ENCODE data around the gene GNG8.
"Not testable (repeated sequence)": the region's sequence is repeated elsewhere in the genome, so short reads cannot be mapped to it uniquely, and the experiment has no call there.

The GNG8 gene

GRCh38 chr19:46631481-46631880 lies 4.5 kb downstream of the GNG8 start:
- H3K27ac Mint-ChIP-seq, result no peak overlapping the region
- H3K36me3 Mint-ChIP-seq (ENCODE audit: low read depth), result no peaks in the 10 kb centered on the region
- peaks cover 20% of the 10 kb centered on the region for H3K4me1 Mint-ChIP-seq (ENCODE audit: low read depth)
- H3K27me3 Mint-ChIP-seq (ENCODE audit: low read depth), result no peaks in the 10 kb centered on the region
- H3K4me3 Mint-ChIP-seq, result no peak overlapping the region
- H3K9me3 Mint-ChIP-seq, result no peaks in the 10 kb centered on the region

GRCh38 chr19:46630586-46631205 lies 5.3 kb downstream of the GNG8 start:
- no peaks in the 10 kb centered on the region for H3K27me3 Mint-ChIP-seq (ENCODE audit: low read depth)
- H3K4me3 Mint-ChIP-seq, result no peak overlapping the region
- no peak overlapping the region for H3K27ac Mint-ChIP-seq
- no peaks in the 10 kb centered on the region for H3K9me3 Mint-ChIP-seq
- no peaks in the 10 kb centered on the region for H3K36me3 Mint-ChIP-seq (ENCODE audit: low read depth)
- peaks cover 20% of the 10 kb centered on the region for H3K4me1 Mint-ChIP-seq (ENCODE audit: low read depth)

GRCh38 chr19:46629546-46630025 lies 6.4 kb downstream of the GNG8 start:
- no peak overlapping the region for H3K27ac Mint-ChIP-seq

GRCh38 chr19:46628970-46629369 lies 7.0 kb downstream of the GNG8 start:
- H3K27ac Mint-ChIP-seq; H3K9me3 Mint-ChIP-seq; H3K36me3 Mint-ChIP-seq (ENCODE audit: low read depth); H3K4me3 Mint-ChIP-seq; H3K27me3 Mint-ChIP-seq (ENCODE audit: low read depth): not testable (repeated sequence)
- H3K4me1 Mint-ChIP-seq (ENCODE audit: low read depth), result peaks cover 27% of the 10 kb centered on the region

More at GRCh38 chr19:46629546-46630025, 6.4 kb downstream of the GNG8 start:
- Mint-ChIP-seq H3K36me3 (ENCODE audit: low read depth) (peaks cover 3% of the 10 kb centered on the region), H3K4me3 (no peak overlapping the region), H3K9me3 (no peaks in the 10 kb centered on the region), H3K4me1 (ENCODE audit: low read depth) (peaks cover 26% of the 10 kb centered on the region), H3K27me3 (ENCODE audit: low read depth) (no peaks in the 10 kb centered on the region)

- Mint-ChIP-seq H3K4me1 (ENCODE audit: low read depth) (peaks cover 30% of the 10 kb centered on the region), H3K27ac (peak overlapping the region; percentile 82), H3K36me3 (ENCODE audit: low read depth) (peaks cover 18% of the 10 kb centered on the region), H3K27me3 (ENCODE audit: low read depth) (no peaks in the 10 kb centered on the region), H3K4me3 (peak overlapping the region; percentile 51), H3K9me3 (no peaks in the 10 kb centered on the region)
These were observed 9.6 kb downstream of the GNG8 start for GRCh38 chr19:46626446-46626845.

- Mint-ChIP-seq H3K27ac (no peak overlapping the region), H3K27me3 (ENCODE audit: low read depth) (no peaks in the 10 kb centered on the region), H3K4me1 (ENCODE audit: low read depth) (peaks cover 35% of the 10 kb centered on the region), H3K36me3 (ENCODE audit: low read depth) (peaks cover 23% of the 10 kb centered on the region), H3K4me3 (no peak overlapping the region), H3K9me3 (no peaks in the 10 kb centered on the region)
These were observed 10.3 kb downstream of the GNG8 start for GRCh38 chr19:46625731-46626130.

GRCh38 chr19:46624958-46625661 lies 10.9 kb downstream of the GNG8 start, which contains the start of gene PTGIR:
PTGIR (minus strand) TSS chr19:46625089; CDS start chr19:46624225, 864 bp downstream.
- Mint-ChIP-seq H3K27ac (peak within 1 kb of the TSS; percentile 92), H3K9me3 (no peaks in the 10 kb centered on the region), H3K27me3 (ENCODE audit: low read depth) (no peaks in the 10 kb centered on the region), H3K36me3 (ENCODE audit: low read depth) (peaks cover 29% of the 10 kb centered on the region), H3K4me1 (ENCODE audit: low read depth) (peaks cover 40% of the 10 kb centered on the region), H3K4me3 (peak within 1 kb of the TSS; percentile 96)

- peak overlapping the region; percentile 92 for H3K27ac Mint-ChIP-seq
- no peaks in the 10 kb centered on the region for H3K9me3 Mint-ChIP-seq
- H3K36me3 Mint-ChIP-seq (ENCODE audit: low read depth), result peaks cover 33% of the 10 kb centered on the region
- no peaks in the 10 kb centered on the region for H3K27me3 Mint-ChIP-seq (ENCODE audit: low read depth)
- H3K4me1 Mint-ChIP-seq (ENCODE audit: low read depth), result peaks cover 48% of the 10 kb centered on the region
- peak overlapping the region; percentile 96 for H3K4me3 Mint-ChIP-seq
These were observed 12.0 kb downstream of the GNG8 start for GRCh38 chr19:46623915-46624502.

- Mint-ChIP-seq H3K27ac (peak overlapping the region; percentile 90), H3K4me3 (peak overlapping the region; percentile 88), H3K27me3 (ENCODE audit: low read depth) (no peaks in the 10 kb centered on the region), H3K4me1 (ENCODE audit: low read depth) (peaks cover 54% of the 10 kb centered on the region), H3K36me3 (ENCODE audit: low read depth) (peaks cover 33% of the 10 kb centered on the region), H3K9me3 (no peaks in the 10 kb centered on the region)
These were observed 13.9 kb downstream of the GNG8 start for GRCh38 chr19:46622118-46622446.

- Mint-ChIP-seq H3K27ac (peak overlapping the region; percentile 90), H3K4me1 (ENCODE audit: low read depth) (peaks cover 60% of the 10 kb centered on the region)
These were observed 14.5 kb downstream of the GNG8 start for GRCh38 chr19:46621191-46622117.

GRCh38 chr19:46620716-46621115 lies 15.3 kb downstream of the GNG8 start:
- Mint-ChIP-seq H3K4me3 (peak overlapping the region; percentile 88), H3K9me3 (no peaks in the 10 kb centered on the region), H3K4me1 (ENCODE audit: low read depth) (peaks cover 64% of the 10 kb centered on the region), H3K27me3 (ENCODE audit: low read depth) (no peaks in the 10 kb centered on the region), H3K36me3 (ENCODE audit: low read depth) (peaks cover 36% of the 10 kb centered on the region), H3K27ac (peak overlapping the region; percentile 92)

More at GRCh38 chr19:46621191-46622117, 14.5 kb downstream of the GNG8 start:
- H3K36me3 Mint-ChIP-seq (ENCODE audit: low read depth), result peaks cover 36% of the 10 kb centered on the region
- peak overlapping the region; percentile 88 for H3K4me3 Mint-ChIP-seq
- H3K9me3 Mint-ChIP-seq, result no peaks in the 10 kb centered on the region
- H3K27me3 Mint-ChIP-seq (ENCODE audit: low read depth), result no peaks in the 10 kb centered on the region

- peak overlapping the region; percentile 92 for H3K27ac Mint-ChIP-seq
- H3K4me3 Mint-ChIP-seq, result peak overlapping the region; percentile 78
- H3K27me3 Mint-ChIP-seq (ENCODE audit: low read depth), result no peaks in the 10 kb centered on the region
- peaks cover 61% of the 10 kb centered on the region for H3K4me1 Mint-ChIP-seq (ENCODE audit: low read depth)
- no peaks in the 10 kb centered on the region for H3K9me3 Mint-ChIP-seq
- peaks cover 36% of the 10 kb centered on the region for H3K36me3 Mint-ChIP-seq (ENCODE audit: low read depth)
These were observed 15.7 kb downstream of the GNG8 start for GRCh38 chr19:46620267-46620666.

- Mint-ChIP-seq H3K9me3 (no peaks in the 10 kb centered on the region), H3K4me1 (ENCODE audit: low read depth) (peaks cover 60% of the 10 kb centered on the region), H3K36me3 (ENCODE audit: low read depth) (peaks cover 34% of the 10 kb centered on the region), H3K27me3 (ENCODE audit: low read depth) (no peaks in the 10 kb centered on the region), H3K27ac (peak overlapping the region; percentile 92), H3K4me3 (peak overlapping the region; percentile 78)
These were observed 17.3 kb downstream of the GNG8 start for GRCh38 chr19:46618670-46619231.

GRCh38 chr19:46617601-46618000 lies 18.4 kb downstream of the GNG8 start:
- Mint-ChIP-seq H3K27ac (peak overlapping the region; percentile 92), H3K4me3 (no peak overlapping the region)

More at GRCh38 chr19:46617601-46618000, 18.4 kb downstream of the GNG8 start:
- Mint-ChIP-seq H3K27me3 (ENCODE audit: low read depth) (no peaks in the 10 kb centered on the region), H3K9me3 (no peaks in the 10 kb centered on the region), H3K4me1 (ENCODE audit: low read depth) (peaks cover 61% of the 10 kb centered on the region), H3K36me3 (ENCODE audit: low read depth) (peaks cover 33% of the 10 kb centered on the region)

All from T-helper 1 cell treated with Interleukin-12 subunit alpha and Interleukin-12 subunit beta and Interleukin-4 antibody, amounts not matched to agents 30 μg/mL and 1 μg/mL, for 36 hours (primary cell).